ENCODE results near the gene VDR.

The VDR gene

DNA sequence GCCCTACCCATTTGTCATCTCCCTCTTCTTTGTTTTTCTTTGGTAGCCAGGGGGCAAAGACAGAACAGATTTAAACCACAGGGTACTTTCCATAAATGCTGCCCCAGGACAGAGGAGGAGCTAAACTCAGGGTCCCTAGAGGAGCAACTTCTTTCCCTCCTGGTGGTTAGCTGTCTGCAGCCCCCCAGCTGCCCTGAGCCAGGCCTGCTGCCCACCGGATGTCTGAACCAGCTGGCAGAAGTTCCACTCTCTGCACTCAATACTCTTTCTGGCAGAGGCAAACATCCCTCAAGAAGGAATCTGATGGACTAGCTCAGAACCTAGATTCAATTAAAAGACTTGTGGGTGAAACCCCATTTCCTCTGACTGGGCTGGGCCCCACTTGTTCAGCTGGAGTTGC, 10.7 kb downstream of the VDR start:
- no peak for DNase-seq (ENCODE audit: low read depth)

DNA sequence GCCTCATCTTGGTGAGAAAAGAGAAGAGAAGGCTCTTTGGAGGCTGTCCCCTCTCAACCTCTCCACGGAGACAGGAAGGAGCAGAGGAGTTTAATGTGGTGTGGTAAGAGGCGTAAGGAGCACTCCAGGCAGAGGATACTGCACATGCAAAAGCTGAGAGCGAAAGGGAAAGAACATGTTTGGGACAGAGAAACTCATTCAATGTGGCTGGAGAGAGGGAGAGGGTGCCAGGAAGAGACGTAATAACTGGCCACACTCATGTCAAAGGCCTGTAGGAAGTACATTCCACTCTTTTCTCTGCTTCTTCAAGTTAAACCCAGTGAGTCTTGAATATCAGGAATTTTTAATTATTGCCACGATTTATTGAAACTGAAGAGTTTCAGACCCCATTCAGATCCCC, 12.0 kb downstream of the VDR start:
- no peak for DNase-seq (ENCODE audit: low read depth)

DNA sequence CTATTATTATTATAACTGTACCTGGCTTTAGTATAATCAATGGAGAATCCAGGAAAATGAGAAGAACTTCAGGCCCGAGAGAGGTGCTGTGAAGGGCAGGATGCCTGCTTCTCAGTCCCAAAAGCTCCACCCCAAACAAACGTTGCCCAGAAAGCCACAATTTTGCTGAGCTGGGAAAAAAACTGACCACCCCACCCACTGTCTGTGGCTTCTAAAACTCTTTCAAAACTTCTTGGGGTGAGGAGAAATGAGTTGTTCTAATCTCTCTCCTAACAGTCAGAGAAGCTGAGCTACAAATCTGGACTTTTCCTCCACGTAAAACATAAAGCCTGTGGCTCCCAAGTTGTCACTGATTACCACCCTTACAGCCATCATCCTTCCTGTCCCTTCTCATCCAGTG, 13.4 kb downstream of the VDR start:
- DNase-seq (ENCODE audit: low read depth), result no peak

DNA sequence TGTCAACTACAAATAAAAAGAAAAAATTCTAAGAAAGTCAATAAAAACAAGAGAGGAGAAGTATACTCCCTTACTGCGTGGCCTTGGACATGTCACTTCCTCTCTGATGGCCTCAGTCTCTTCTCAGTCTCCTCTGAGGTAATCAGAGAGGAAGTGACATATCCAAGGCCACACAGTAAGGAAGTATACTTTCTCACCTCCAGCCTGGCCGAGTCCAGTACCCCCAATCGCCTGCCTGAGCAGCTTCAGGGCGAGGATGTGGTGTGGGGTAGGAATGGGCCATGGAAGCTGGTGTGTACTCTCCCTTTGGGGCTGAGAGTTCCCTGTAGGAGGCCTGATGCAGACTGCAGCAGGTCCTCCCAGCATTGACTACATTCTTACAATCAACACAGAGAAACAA, 15.8 kb downstream of the VDR start:
- no peak for DNase-seq (ENCODE audit: low read depth)

DNA sequence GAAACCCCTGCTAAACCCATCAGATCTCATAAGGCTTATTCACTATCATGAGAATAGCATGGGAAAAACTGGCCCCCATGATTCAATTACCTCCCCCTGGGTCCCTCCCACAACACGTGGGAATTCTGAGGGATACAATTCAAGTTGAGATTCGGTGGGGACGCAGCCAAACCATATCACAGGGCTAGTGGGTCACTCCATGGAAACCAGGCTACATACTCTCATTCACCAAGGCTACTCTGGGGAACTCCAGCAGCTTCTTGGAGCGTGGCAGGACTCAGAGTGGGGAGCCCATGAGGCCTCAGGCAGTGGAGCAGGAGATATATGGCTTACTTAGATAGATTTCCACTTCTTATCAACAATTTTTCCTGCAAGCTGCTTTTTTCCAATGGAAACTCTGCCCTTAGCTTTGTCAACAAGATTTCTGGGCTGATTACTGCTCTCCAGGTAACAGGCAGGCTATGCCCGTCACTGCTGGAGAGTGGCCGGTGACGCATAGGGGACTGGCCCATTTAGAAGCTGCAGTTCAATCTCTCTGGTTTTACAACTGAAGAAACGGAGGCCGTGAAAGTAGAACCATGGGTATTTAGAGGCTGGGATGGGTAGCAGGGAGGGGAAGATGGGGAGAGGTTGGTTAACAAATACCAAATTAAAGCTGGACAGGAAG, 16.5 kb downstream of the VDR start:
- no peak for DNase-seq (ENCODE audit: low read depth)

DNA sequence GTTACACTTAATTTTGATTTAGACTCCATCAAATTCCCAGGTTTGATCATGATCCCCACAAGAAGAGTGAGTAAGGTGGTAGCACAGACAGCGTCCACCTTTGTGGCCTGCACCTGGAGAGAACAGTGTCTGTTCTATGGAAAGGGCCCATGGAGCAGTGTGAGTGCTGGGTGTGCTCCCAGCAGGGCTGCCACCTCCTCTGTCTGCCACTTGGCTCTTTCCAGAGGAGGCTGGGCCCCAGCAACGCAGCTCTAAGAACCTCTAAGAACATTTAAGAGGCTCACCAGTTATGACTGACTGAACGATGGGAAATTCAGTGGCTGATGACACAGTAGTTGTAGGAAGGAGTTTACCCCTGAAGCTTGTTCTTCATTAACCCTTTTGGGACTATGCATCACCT, 17.3 kb downstream of the VDR start:
- DNase-seq (ENCODE audit: low read depth), result no peak

DNA sequence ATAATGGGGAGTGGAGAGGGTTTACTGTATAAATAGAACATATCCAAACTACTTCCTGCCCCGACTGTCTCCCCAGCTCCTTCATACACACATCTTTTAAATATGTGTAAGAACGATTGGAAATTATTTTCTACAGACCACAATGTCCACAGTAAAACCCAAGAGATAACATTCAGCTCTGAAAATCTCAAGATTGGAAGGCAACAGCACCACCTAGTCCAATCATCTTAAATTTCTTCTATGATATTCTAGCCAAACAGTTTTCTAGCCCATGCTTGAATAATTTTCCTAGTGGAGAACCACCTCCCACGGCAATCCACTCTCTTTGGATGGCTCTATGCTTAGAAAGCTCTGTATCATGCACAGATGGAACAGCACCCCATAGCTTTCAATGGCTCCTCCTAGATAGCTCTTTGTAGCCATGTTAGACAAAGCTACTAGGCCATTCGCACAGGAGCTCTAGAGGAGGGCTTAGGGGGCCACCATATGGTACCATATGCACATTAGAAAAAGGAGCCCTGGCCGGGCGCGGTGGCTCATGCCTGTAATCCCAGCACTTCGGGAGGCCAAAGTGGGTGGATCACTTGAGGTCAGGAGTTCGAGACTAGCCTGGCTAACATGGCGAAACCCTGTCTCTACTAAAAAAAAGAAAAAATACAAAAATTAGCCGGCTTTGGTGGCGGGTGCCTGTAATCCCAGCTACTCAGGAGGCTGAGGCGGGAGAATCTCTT, 18.1 kb downstream of the VDR start:
- no peak for DNase-seq (ENCODE audit: low read depth)

DNA sequence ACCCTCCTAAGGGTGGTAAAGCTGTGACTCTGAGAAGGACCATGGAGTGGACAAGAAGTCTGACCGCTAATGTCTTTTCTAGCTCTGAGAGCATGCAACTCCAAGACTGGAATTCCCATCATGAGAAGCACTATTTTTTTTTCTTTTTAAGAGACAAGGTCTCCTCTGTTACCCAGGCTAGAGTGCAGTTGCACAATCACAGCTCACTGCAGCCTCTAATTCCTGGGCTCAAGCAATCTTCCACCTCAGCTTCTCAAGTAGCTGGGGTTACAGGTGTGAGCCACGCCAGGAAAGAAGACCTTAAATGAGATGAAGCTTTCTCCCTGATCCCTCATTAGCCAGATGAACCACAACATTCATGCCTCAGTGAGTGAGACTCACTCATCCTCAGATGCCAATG, 19.2 kb downstream of the VDR start:
- no peak for DNase-seq (ENCODE audit: low read depth)

DNA sequence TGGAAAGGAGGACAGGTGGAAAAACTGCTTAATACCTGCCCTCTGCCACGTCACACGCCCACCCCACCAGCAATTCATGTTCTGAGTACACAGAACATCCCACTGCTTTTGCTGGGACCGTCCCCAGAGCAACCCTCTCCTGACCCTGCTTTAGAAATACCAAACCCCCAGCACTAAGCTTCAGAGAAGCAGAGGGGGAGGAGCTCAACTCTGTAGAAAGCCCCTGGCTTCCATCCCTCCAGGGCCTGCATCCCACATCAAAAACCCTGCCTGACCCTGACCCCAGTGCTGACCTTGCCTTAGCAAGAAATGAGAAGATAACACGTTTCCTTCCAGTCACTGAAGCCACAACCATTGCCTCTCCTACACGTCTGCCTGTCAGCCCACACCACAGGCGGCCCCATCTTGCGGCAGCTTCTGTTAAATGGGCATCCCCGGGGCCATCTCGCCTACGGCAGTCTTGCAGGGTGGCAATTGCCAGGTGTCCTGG, 19.7 kb downstream of the VDR start:
- DNase-seq (ENCODE audit: low read depth), result peak; percentile 60

DNA sequence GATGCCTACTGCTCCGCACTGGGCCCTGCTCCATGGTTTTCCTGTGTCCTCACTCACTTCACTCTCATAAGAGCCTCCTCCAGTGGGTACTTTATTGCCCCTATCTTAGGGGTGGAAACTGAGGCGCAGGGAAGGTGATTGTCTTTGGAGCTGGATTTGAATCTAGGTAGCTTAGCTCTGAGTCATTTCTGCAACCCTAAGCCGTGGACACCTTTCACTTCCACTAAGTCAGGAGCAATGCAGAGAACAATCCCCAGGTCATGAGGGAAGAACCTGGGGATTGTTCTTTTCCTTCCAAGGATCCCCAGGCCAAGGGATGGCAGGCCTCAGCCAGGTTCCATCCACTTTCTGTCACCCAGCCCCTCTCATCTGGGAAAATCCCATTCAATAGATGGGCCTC, 20.3 kb downstream of the VDR start:
- DNase-seq (ENCODE audit: low read depth), result no peak

DNA sequence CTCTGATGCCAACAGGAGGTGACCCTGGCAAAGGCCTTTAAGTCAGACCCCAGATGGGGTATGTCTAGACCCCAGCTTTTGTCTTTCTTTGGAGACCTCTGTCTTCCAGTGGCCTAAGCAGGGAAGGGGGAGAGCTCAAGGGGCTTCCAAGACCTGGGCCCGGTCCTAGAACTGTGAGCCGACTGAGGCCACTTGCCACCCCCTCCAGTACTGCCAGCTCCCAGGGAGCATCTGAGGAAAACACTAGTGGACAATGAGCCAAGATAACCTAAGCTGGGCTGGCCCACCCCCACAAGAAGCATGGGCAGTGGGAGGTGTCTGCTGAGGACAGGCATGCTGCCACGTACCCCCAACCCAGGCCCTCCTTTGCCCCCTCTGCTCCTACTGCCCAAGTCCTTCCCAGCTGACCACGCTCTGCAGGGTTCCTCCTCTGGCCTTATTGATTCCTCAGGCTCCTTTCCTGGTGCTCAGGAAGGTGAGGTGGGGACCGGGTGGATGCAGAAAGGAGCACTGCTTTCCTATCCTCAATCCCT, 21.1 kb downstream of the VDR start:
- no peak for DNase-seq (ENCODE audit: low read depth)

DNA sequence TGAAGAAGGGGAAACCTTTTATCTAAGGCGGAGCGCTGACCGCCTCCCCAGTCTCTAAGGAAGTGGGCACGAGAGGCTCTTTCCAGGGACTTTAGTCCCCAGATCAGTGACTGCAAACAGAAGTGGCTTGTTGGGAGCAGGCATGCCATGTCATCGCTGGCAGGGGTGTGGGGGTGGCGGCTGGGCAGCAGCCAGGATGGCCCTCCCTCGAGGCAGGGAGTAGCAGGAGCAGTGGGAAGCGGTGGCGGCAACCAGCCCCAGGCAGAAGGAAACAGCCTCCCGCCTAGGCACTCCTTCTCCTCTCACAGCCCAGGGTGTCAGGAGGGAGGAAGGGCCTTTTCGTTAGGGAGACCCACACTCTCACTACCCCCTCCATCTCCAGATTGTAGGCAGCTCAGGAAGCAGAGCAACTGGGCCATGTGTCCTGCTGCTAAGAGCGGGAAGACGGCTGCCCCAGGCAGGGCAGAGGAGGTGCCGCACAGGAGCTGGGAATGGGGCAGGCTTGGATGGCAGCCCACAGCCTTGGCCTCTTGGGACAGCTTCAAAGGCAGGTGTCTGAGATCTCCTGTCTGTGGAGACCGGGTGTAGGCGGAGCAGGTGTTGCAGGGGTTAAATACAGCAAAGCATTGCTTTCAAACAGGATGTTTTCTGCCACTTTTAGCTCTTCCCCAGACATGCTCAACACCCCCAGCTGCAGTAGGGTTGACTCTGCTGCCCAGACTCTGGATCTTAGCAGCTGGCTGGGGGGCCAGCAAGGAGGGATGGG, 21.8 kb downstream of the VDR start:
- no peak for DNase-seq (ENCODE audit: low read depth)

DNA sequence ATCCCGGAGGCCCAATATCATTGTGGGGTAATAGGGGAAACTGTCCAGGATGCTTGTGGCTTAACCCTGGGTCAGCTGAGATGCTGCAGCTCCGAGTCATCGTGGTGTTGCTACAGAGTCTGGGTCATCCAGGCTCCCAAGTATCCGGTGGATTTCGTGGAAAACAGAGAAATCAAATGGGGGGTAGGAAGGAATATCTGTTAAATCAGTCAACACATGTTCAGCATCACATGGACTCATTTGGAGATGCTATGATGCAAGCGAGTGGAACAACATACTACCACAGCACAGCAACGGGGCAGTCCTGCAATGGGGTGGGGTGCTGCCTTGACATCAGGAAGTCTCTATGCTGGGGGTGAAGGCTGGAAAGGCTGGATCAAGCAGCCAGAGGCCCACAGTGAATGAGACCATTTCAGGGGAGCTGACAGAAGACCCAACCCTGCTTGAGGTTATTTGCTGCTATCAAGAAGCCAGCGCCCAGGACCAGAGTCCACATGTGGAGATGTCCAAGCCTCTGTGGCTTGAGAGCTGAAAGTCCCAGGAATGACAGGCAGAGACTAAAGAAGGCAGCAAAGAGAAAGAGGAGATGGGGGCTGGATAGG, 22.9 kb downstream of the VDR start:
- DNase-seq (ENCODE audit: low read depth), result no peak

DNA sequence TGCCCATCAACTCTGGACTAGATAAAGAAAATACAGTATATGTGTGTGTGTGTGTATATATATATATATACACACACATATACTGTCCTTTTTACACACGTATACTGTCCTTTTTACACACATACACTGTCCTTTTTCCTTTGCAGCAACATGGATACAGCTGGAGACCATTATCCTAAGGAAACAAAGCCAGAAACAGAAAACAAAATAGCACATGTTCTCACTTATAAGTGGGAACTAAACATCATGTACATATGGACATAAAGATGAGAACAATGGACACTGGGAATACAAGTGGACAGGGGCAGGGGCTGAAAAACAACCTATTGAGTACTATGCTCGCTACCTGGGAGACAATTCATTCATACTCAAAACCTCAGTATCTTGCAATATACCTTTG, 23.7 kb downstream of the VDR start:
- no peak for DNase-seq (ENCODE audit: low read depth)

DNA sequence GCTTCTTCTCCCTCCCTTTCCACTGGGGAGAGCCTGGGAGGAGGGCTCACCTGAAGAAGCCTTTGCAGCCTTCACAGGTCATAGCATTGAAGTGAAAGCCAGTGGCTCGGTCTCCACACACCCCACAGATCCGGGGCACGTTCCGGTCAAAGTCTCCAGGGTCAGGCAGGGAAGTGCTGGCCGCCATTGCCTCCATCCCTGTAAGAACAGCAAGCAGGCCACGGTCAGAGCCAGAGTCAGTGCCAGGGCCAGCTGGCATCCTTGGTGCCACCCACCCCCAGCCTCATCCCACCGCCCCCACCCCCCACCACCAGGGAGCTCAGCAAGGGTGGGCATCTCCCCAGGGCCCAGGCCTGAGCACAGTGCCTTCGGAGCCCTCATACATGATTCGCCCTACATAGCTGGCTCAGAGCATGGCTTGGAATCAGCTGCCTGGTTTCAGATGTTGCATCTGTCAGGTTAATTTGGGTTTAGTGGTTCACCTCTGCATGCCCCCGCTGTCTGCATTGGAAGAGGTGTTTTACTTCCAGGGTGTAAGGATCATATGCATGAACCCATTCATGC, 25.8 kb downstream of the VDR start:
- no peak for DNase-seq (ENCODE audit: low read depth)

DNA sequence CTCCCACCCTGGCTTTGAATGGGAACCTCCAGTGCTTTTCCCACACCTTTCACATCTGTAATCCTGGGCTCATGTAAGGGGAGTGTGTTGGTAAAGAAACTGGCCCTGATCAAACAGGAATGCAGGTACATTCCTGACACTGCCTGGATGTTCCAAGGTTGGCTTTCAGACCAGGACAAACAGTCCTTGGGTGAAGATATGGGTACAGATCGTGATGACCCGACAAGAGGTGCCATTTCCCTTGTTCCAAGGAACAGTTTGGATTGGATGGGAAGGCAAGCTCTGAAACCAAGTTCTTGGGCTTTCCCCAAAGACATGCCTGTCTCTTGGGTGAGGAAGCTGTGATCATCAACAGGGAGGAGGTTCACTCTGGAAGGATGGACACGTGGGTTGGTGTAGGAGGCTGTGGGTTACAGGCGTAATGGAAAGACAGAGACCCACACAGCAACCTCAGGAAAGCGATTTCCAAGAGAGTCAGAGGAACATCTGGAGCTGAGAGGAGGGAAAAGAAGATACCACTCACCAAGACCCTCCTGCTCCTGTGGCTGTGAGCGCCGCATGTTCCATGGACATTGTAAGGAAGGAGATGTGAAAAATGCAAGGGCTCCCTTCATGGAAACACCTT, 26.4 kb downstream of the VDR start:
- no peak for DNase-seq (ENCODE audit: low read depth)

DNA sequence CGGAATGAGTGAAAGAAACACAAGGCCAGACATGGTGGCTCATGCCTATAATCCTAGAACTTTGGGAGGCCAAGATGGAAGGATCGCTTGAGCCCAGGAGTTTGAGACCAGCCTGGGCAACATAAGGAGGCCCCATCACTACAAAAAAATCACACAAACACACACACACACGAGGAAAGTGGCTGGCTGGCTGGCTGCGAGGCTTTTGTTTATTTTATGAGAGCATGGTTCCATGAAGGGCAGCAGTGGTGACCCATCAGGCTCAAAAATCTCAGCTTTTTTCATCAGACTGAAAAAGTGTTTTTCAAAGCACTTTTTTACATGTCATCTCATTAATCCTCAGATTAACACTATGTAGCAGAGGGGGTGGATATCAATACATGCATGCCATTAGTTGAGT, 27.7 kb downstream of the VDR start:
- no peak for DNase-seq (ENCODE audit: low read depth)

DNA sequence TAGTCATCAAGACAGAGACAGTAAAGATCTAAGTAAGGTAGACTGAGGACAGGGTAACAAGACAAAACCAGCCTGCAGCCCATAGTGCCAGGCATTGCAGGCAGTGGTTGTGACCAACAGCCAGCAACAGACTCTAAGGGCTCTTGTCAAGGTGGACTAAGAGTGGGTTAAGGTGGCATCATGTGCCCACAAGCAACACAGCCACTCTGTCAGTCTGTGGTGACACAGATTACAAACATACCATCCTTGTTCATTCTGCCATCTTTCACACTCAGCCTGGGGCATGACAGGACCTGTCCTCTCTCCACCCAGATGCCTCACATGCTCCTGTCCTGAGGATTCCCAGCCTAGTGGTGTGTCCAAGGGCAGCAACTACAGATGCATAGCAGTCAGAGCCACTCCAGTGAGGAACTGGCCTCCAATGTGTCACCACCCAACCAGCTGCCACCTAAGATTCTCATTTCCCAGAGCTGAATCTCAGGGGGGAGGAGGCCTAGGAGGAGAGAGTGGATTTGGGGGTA, 28.3 kb downstream of the VDR start:
- DNase-seq (ENCODE audit: low read depth), result no peak

DNA sequence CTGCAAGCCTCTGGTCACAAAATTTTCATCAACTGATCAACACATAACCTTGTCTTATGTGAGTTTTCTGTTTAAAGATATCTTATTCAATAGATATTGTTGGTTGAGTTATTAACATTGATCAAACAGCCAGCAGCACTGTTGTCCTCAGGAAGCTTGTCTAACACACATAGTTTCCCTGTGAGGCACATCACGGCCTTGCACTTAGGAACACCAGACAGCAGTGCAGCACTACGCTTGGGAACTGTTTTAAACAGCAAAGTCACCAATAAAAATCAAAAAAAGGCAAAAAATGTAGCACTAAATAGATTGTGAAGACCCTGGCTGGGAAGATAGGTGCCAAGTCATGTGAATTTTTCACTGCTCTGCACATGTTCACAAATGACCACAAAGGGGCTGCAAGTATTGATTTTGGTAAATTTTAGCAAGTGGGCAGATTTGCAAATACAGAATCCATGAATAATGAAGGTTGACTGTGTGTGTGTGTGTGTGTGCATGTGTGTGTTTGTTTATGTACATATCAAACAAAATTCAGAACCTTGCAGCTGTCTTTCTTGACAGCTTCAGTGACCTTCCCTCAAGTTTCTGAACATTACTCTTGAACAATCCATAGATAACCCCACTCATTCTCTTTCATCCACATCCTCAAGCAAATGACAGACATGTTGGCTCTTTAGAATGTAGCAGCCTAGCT, 28.9 kb downstream of the VDR start:
- no peak for DNase-seq (ENCODE audit: low read depth)

DNA sequence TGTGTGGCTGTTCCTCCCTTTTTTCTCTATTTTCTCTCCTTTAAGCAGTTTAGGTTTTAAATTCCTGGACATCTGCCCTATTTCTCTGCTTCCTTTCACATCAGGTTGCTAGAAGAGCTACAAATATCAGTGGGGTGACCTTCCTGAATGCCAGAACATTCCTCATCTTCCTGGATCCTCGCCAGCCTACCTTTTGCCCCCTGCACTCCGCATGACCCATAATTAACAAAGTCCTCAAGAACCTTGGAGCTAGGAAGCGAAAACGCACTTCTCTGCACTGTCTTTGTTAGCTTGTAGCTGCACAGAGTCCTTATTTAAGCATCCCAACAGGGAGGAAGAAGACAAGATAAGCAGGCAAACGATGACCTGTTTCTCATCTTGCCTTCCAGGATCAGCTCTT, 30.5 kb downstream of the VDR start:
- no peak for DNase-seq (ENCODE audit: low read depth)
